Measurements from ENCODE around the gene LYRM4. TPM values are rescaled to one million over a fixed set of nuclear protein-coding genes. Genes with fewer than 3 reads are reported as not detected.
A peak's percentile ranks its signal among the peaks of the same experiment; 100 is the strongest.

LYRM4 gene
- total RNA-seq, 1 donor = 16.6 TPM

- Histone ChIP-seq H2AFZ (ENCODE audit: low read length) (peak overlapping the region; percentile 86), H3K4me1 (ENCODE audit: insufficient read depth, low read length) (peaks cover 21% of the 10 kb centered on the region), H3K27ac (ENCODE audit: low read depth, low read length) (no peak overlapping the region), H3K36me3 (ENCODE audit: insufficient read depth, low read length) (no peaks in the 10 kb centered on the region), H3K79me2 (ENCODE audit: insufficient read depth, low read length) (no peaks in the 10 kb centered on the region), H3K4me3 (ENCODE audit: insufficient read depth, low read length) (peak overlapping the region; percentile 74), H3K9me3 (ENCODE audit: low read depth, low read length) (no peaks in the 10 kb centered on the region), H3K4me2 (ENCODE audit: insufficient read depth, low read length) (peak overlapping the region; percentile 91), H4K20me1 (ENCODE audit: insufficient read depth, low read length) (no peaks in the 10 kb centered on the region), H3K27me3 (ENCODE audit: insufficient read depth, low read length) (peaks cover 11% of the 10 kb centered on the region)
- no peak for TF ChIP-seq CTCF (IDR thresholded peaks at IDR 0.05; ENCODE audit: extremely low read depth, low read depth, low read length)
- peak; percentile 90 for DNase-seq (ENCODE audit: insufficient read length, low spot score, missing footprints)
Observed at GRCh38 chr6:5084360-5084780, 176.4 kb downstream of the LYRM4 start.

DNA sequence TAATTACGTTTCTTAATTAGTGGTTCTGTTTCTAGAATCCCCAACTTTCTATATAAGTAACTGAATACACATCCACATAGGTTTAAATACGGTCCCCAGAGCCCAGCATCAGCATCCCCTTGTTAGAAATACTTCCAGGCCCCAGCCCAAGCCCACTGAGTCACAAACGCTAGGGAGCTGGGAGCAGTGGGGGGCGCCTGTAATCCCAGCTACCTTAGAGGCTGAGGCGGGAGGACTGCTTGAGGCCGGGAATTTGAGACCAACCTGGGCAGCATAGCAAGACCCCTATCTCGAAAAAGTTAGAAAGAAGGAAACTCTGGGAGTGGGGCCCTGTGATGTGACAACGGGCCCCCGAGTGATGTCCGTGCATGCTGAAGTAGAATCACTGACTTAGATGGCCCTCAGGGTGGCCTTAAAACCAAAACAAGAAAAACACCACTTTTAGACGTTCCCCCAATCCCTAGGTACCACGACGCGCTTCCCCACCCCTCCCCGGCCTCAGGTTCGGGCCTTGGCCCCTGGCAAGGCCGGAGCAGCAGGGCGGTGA, 176.9 kb downstream of the LYRM4 start:
- H3K4me3 ChIP-seq (ENCODE audit: insufficient read depth, low read length) = peak overlapping the region; percentile 74
- H3K27ac ChIP-seq (ENCODE audit: low read depth, low read length) = no peak overlapping the region

GRCh38 chr6:5083307-5083583, 177.5 kb downstream of the LYRM4 start:
- no peaks in the 10 kb centered on the region for H3K9me3 ChIP-seq (ENCODE audit: low read depth, low read length)
- H3K4me3 ChIP-seq (ENCODE audit: insufficient read depth, low read length) = no peak overlapping the region
- TF ChIP-seq CTCF (IDR thresholded peaks at IDR 0.05; ENCODE audit: extremely low read depth, low read depth, low read length) = no peak
- no peaks in the 10 kb centered on the region for H4K20me1 ChIP-seq (ENCODE audit: insufficient read depth, low read length)
- no peak overlapping the region for H3K27ac ChIP-seq (ENCODE audit: low read depth, low read length)
- no peaks in the 10 kb centered on the region for H3K79me2 ChIP-seq (ENCODE audit: insufficient read depth, low read length)
- H3K4me1 ChIP-seq (ENCODE audit: insufficient read depth, low read length) = peaks cover 21% of the 10 kb centered on the region
- no peaks in the 10 kb centered on the region for H3K36me3 ChIP-seq (ENCODE audit: insufficient read depth, low read length)
- H2AFZ ChIP-seq (ENCODE audit: low read length) = no peak overlapping the region
- peaks cover 11% of the 10 kb centered on the region for H3K27me3 ChIP-seq (ENCODE audit: insufficient read depth, low read length)
- DNase-seq (ENCODE audit: insufficient read length, low spot score, missing footprints) = no peak
- no peak overlapping the region for H3K4me2 ChIP-seq (ENCODE audit: insufficient read depth, low read length)

More for the DNA sequence above, 176.9 kb downstream of the LYRM4 start:
- H3K27me3 ChIP-seq (ENCODE audit: insufficient read depth, low read length) = peaks cover 11% of the 10 kb centered on the region
- no peaks in the 10 kb centered on the region for H3K9me3 ChIP-seq (ENCODE audit: low read depth, low read length)
- DNase-seq (ENCODE audit: insufficient read length, low spot score, missing footprints) = no peak
- no peaks in the 10 kb centered on the region for H3K79me2 ChIP-seq (ENCODE audit: insufficient read depth, low read length)
- no peak for TF ChIP-seq CTCF (IDR thresholded peaks at IDR 0.05; ENCODE audit: extremely low read depth, low read depth, low read length)
- H3K36me3 ChIP-seq (ENCODE audit: insufficient read depth, low read length) = no peaks in the 10 kb centered on the region
- peaks cover 21% of the 10 kb centered on the region for H3K4me1 ChIP-seq (ENCODE audit: insufficient read depth, low read length)
- H2AFZ ChIP-seq (ENCODE audit: low read length) = peak overlapping the region; percentile 26
- peak overlapping the region; percentile 91 for H3K4me2 ChIP-seq (ENCODE audit: insufficient read depth, low read length)
- no peaks in the 10 kb centered on the region for H4K20me1 ChIP-seq (ENCODE audit: insufficient read depth, low read length)

DNA sequence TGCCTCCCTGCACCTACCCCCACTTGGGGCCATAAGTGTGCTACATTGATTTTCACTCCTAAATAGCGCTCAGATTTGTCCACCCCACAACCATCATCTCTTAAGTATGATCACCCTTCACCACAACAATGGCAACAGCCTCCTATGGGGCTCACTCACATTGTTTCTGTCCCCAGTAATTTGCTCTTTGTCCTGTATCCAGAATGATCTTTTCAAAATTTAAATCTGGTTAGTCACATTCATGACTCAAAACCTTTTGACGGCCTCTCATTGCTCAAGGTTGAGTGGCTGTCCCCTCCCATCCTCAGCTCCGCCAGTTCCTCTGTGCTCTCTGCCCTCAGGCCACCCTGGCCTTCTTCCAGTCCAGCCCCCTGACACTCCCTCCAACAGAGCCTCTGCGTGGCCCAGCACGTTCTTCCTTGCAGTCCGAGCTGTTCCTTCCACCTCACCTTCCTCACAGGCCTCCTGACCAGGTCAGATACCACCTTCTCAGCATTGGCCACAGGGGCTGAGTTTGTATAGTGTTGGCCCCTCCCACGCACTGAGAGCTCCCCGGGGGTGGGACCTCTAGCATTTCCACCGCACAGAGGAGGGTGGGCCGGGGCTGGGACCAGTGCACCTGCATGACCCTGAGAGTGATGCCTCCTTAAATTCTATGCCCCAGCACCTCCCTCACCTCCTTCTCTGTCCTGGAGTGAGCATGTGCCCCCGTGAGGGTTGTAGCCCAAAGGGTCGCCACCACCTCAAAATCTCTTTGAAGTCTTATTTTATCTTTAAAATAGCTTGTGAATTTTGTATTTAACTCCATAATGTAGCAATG, 178.1 kb downstream of the LYRM4 start:
- peak overlapping the region; percentile 49 for H3K27ac ChIP-seq (ENCODE audit: low read depth, low read length)

More for the DNA sequence above, 178.1 kb downstream of the LYRM4 start:
- peak overlapping the region; percentile 50 for H3K4me2 ChIP-seq (ENCODE audit: insufficient read depth, low read length)
- no peak for TF ChIP-seq CTCF (IDR thresholded peaks at IDR 0.05; ENCODE audit: extremely low read depth, low read depth, low read length)
- no peak overlapping the region for H2AFZ ChIP-seq (ENCODE audit: low read length)
- H3K4me1 ChIP-seq (ENCODE audit: insufficient read depth, low read length) = peaks cover 21% of the 10 kb centered on the region
- H3K4me3 ChIP-seq (ENCODE audit: insufficient read depth, low read length) = no peak overlapping the region
- H3K79me2 ChIP-seq (ENCODE audit: insufficient read depth, low read length) = no peaks in the 10 kb centered on the region
- H3K36me3 ChIP-seq (ENCODE audit: insufficient read depth, low read length) = no peaks in the 10 kb centered on the region
- peaks cover 11% of the 10 kb centered on the region for H3K27me3 ChIP-seq (ENCODE audit: insufficient read depth, low read length)
- H3K9me3 ChIP-seq (ENCODE audit: low read depth, low read length) = no peaks in the 10 kb centered on the region
- peak; percentile 95 for DNase-seq (ENCODE audit: insufficient read length, low spot score, missing footprints)
- no peaks in the 10 kb centered on the region for H4K20me1 ChIP-seq (ENCODE audit: insufficient read depth, low read length)
